H1 (cell line): ENCODE data around the gene SHISA6. TPM values are rescaled to one million over a fixed set of nuclear protein-coding genes. Genes with fewer than 3 reads are reported as not detected.

ENCODE experiments used
- CTCF ChIA-PET: fragments of 300-600 bp; sonication (Branson Sonifier 250); formaldehyde crosslinking; loops from one replicate; lab custom pipeline; 2021; ENCODE audit not compliant: partially characterized antibody; lab: Charles Lee
- POLR2A ChIA-PET: fragments of 300-600 bp; sonication (Branson Sonifier 250); formaldehyde crosslinking; loops from one replicate; lab custom pipeline; 2021; ENCODE audit warnings: inconsistent platforms; ENCODE audit not compliant: partially characterized antibody; lab: Charles Lee
- DNase-seq, 2 experiments: peaks; one replicate each; pipeline versions ENCODE4 v3.0.0 to v3.0.0-alpha.2; 2010 to 2022; ENCODE audit warnings: low spot score in 2 of 2, low read depth in 1 of 2, mixed read lengths in 1 of 2
- FAIRE-seq: peaks from 2 replicates; lab custom pipeline; 2011; peaks lifted over from hg19 to GRCh38; lab: Jason Lieb, UNC
- H2AFZ ChIP-seq: 2 replicates; pipeline ENCODE4 v1.8.1; 2012; ENCODE audit warnings: low read length, inconsistent platforms
- H2AK5ac ChIP-seq: 2 replicates; pipeline ENCODE4 v1.6.1; 2013; ENCODE audit warnings: low read depth, low read length
- H2BK120ac ChIP-seq: replicated peaks from 2 replicates; pipeline ENCODE3; 2013; ENCODE audit warnings: low read depth, low read length, inconsistent platforms
- H2BK12ac ChIP-seq: 2 replicates; pipeline ENCODE4 v1.6.1; 2013; ENCODE audit warnings: low read depth, low read length
- H2BK15ac ChIP-seq: 2 replicates; pipeline ENCODE4 v1.6.1; 2013; ENCODE audit warnings: low read length
- H2BK20ac ChIP-seq: 2 replicates; pipeline ENCODE4 v1.6.1; 2013; ENCODE audit warnings: low read length
- H2BK5ac ChIP-seq: 2 replicates; pipeline ENCODE4 v1.6.1; 2013; ENCODE audit warnings: low read depth, low read length
- H3K14ac ChIP-seq: 2 replicates; pipeline ENCODE4 v1.6.1; 2013; ENCODE audit warnings: inconsistent platforms; ENCODE audit not compliant: insufficient read length
- H3K18ac ChIP-seq: 2 replicates; pipeline ENCODE4 v1.6.1; 2013; ENCODE audit warnings: low read length; ENCODE audit errors: extremely low read depth
- H3K23ac ChIP-seq: 2 replicates; pipeline ENCODE4 v1.6.1; 2013; ENCODE audit warnings: inconsistent platforms; ENCODE audit not compliant: insufficient read length
- H3K23me2 ChIP-seq: 2 replicates; pipeline ENCODE4 v1.6.1; 2013; ENCODE audit warnings: low read depth, low read length
- H3K27ac ChIP-seq: 2 replicates; pipeline ENCODE4 v1.6.1; 2011; ENCODE audit warnings: low read depth, low read length, inconsistent platforms
- H3K27me3 ChIP-seq, 4 experiments: replicated peaks in 1 of 4; 1 replicate in 1 of 4; 2 replicates in 3 of 4; pipeline versions ENCODE4 v1.6.1 to v1.8.1; 2011 to 2013; ENCODE audit warnings: low read length in 3 of 4, mild to moderate bottlenecking in 3 of 4, inconsistent platforms in 2 of 4, mixed read lengths in 2 of 4, moderate library complexity in 1 of 4; ENCODE audit not compliant: control insufficient read depth in 3 of 4, insufficient read depth in 3 of 4; ENCODE audit errors: extremely low read depth in 1 of 4
- H3K36me3 ChIP-seq, 4 experiments: 2 replicates each; pipeline versions ENCODE4 v1.6.1 to v1.8.1; 2011 to 2013; ENCODE audit warnings: mild to moderate bottlenecking in 4 of 4, low read length in 3 of 4, moderate library complexity in 2 of 4, control low read depth in 1 of 4, inconsistent platforms in 1 of 4; ENCODE audit not compliant: insufficient read depth in 4 of 4, control insufficient read depth in 2 of 4
- H3K4ac ChIP-seq: replicated peaks from 2 replicates; pipeline ENCODE3; 2013; ENCODE audit warnings: low read length, low read depth, mixed read lengths, inconsistent platforms; ENCODE audit not compliant: insufficient read length
- H3K4me1 ChIP-seq, 4 experiments: replicated peaks in 1 of 4; 1 replicate in 1 of 4; 2 replicates in 3 of 4; pipeline versions ENCODE4 v1.6.1 to v1.8.1; 2011 to 2013; ENCODE audit warnings: low read length in 3 of 4, inconsistent platforms in 2 of 4, mixed read lengths in 1 of 4; ENCODE audit not compliant: insufficient read depth in 4 of 4, control insufficient read depth in 3 of 4
- H3K4me2 ChIP-seq, 2 experiments: 2 replicates each; pipeline versions ENCODE4 v1.6.1 to v1.8.1; 2011 to 2013; ENCODE audit warnings: low read depth in 2 of 2, low read length in 2 of 2, control low read depth in 1 of 2, inconsistent platforms in 1 of 2, mild to moderate bottlenecking in 1 of 2; ENCODE audit not compliant: insufficient read depth in 1 of 2
- H3K4me3 ChIP-seq, 4 experiments: fragments of 200-600, 300-600 bp in 1 of 4; sonication (generic), shearing (Covaris generic), sonication (Bioruptor Twin) in 1 of 4; 2 replicates each; pipeline versions ENCODE4 v1.5.1 to v1.8.1; 2011 to 2016; ENCODE audit warnings: low read length in 4 of 4, low read depth in 3 of 4, control low read depth in 2 of 4, inconsistent platforms in 2 of 4, mild to moderate bottlenecking in 2 of 4, mixed read lengths in 1 of 4, moderate library complexity in 1 of 4; ENCODE audit not compliant: insufficient read depth in 2 of 4; ENCODE audit errors: extremely low read depth in 1 of 4
- H3K56ac ChIP-seq: replicated peaks from 2 replicates; pipeline ENCODE3; 2013; ENCODE audit warnings: low read depth, mild to moderate bottlenecking, mixed read lengths, low read length, inconsistent platforms; ENCODE audit not compliant: insufficient read length
- H3K79me1 ChIP-seq: 2 replicates; pipeline ENCODE4 v1.6.1; 2013; ENCODE audit warnings: low read depth, low read length, control low read depth
- H3K79me2 ChIP-seq, 2 experiments: 2 replicates each; pipeline versions ENCODE4 v1.6.1 to v1.8.1; 2012 to 2013; ENCODE audit warnings: low read length in 2 of 2, mild to moderate bottlenecking in 2 of 2, inconsistent platforms in 1 of 2; ENCODE audit not compliant: insufficient read depth in 2 of 2, control insufficient read depth in 1 of 2
- H3K9ac ChIP-seq, 4 experiments: replicated peaks in 1 of 4; 1 replicate in 1 of 4; 2 replicates in 3 of 4; pipeline versions ENCODE4 v1.6.1 to v1.8.1; 2011 to 2013; ENCODE audit warnings: low read depth in 3 of 4, low read length in 3 of 4, control low read depth in 2 of 4, mild to moderate bottlenecking in 2 of 4, moderate library complexity in 2 of 4, inconsistent platforms in 1 of 4; ENCODE audit errors: extremely low read depth in 1 of 4
- H3K9me3 ChIP-seq, 2 experiments: 2 replicates each; pipeline versions ENCODE4 v1.6.1 to v1.8.1; 2012 to 2013; ENCODE audit warnings: mild to moderate bottlenecking in 2 of 2, moderate library complexity in 2 of 2, control low read depth in 1 of 2, inconsistent platforms in 1 of 2, low read depth in 1 of 2, low read length in 1 of 2, mixed read lengths in 1 of 2; ENCODE audit not compliant: insufficient read depth in 2 of 2
- H4K20me1 ChIP-seq, 2 experiments: replicated peaks in 1 of 2; 2 replicates each; pipeline versions ENCODE3 to v1.8.1; 2011 to 2013; ENCODE audit warnings: inconsistent platforms in 2 of 2, low read length in 2 of 2, mild to moderate bottlenecking in 1 of 2; ENCODE audit not compliant: insufficient read depth in 2 of 2, control insufficient read depth in 1 of 2
- H4K5ac ChIP-seq: 2 replicates; pipeline ENCODE4 v1.6.1; 2013; ENCODE audit warnings: low read length, low read depth, mixed read lengths, inconsistent platforms; ENCODE audit not compliant: insufficient read length
- H4K8ac ChIP-seq: 2 replicates; pipeline ENCODE4 v1.8.0; 2013; ENCODE audit warnings: mild to moderate bottlenecking, moderate library complexity, low read length, inconsistent platforms; ENCODE audit not compliant: insufficient read depth; ENCODE audit errors: extremely low read depth
- H4K91ac ChIP-seq: replicated peaks from 2 replicates; pipeline ENCODE3; 2013; ENCODE audit warnings: low read length, mixed read lengths, inconsistent platforms; ENCODE audit not compliant: insufficient read length
- CBX8 ChIP-seq: fragments of 300-800, 300-1000 bp; sonication (generic); IDR thresholded peaks from 2 replicates; pipeline ENCODE4 v1.7.1; 2016; ENCODE audit warnings: low read depth, low read length, borderline replicate concordance
- CHD1 ChIP-seq: IDR thresholded peaks from 2 replicates; pipeline ENCODE4 v1.6.1; 2012; ENCODE audit warnings: low read depth, low read length, improper control_type of control experiment
- E2F6 ChIP-seq: IDR thresholded peaks from 2 replicates; pipeline ENCODE4 v1.6.1; 2012; ENCODE audit warnings: inconsistent platforms
- HDAC2 ChIP-seq, 2 experiments: fragments of 300-600 bp in 1 of 2; sonication (generic) in 1 of 2; IDR thresholded peaks; 2 replicates each; pipeline ENCODE4 v1.6.1; 2011 to 2012; ENCODE audit warnings: low read depth in 2 of 2, low read length in 2 of 2, mild to moderate bottlenecking in 2 of 2, moderate library complexity in 2 of 2, borderline replicate concordance in 1 of 2, inconsistent platforms in 1 of 2
- HDAC6 ChIP-seq: IDR thresholded peaks from one replicate; pipeline ENCODE4 v1.7.1; 2012; ENCODE audit warnings: low read depth, mild to moderate bottlenecking, inconsistent platforms, low read length, moderate library complexity
- JUN ChIP-seq: IDR thresholded peaks from 2 replicates; pipeline ENCODE4 v1.6.1; 2011; ENCODE audit warnings: low read depth, mild to moderate bottlenecking, improper control_type of control experiment, low read length
- KDM1A ChIP-seq: fragments of 200-600, 300-600 bp; sonication (generic); IDR thresholded peaks from 2 replicates; pipeline ENCODE4 v1.7.1; 2016; ENCODE audit warnings: mild to moderate bottlenecking, low read length, borderline replicate concordance
- KDM4A ChIP-seq: IDR thresholded peaks from one replicate; pipeline ENCODE4 v1.7.1; 2012; ENCODE audit warnings: low read depth, mild to moderate bottlenecking, moderate library complexity, low read length, inconsistent platforms; ENCODE audit not compliant: severe bottlenecking
- POU5F1 ChIP-seq: IDR thresholded peaks from 2 replicates; pipeline ENCODE4 v1.6.1; 2011; ENCODE audit warnings: low read depth, mild to moderate bottlenecking, low read length, moderate library complexity
- RBBP5 ChIP-seq: IDR thresholded peaks from 2 replicates; pipeline ENCODE4 v1.7.1; 2012; ENCODE audit warnings: low read depth, mild to moderate bottlenecking, inconsistent platforms, low read length, moderate library complexity, borderline replicate concordance
- RXRA ChIP-seq: IDR thresholded peaks from 2 replicates; pipeline ENCODE4 v1.6.1; 2011; ENCODE audit warnings: low read depth, mild to moderate bottlenecking, low read length, moderate library complexity; ENCODE audit not compliant: insufficient read depth
- SIRT6 ChIP-seq: IDR thresholded peaks from one replicate; pipeline ENCODE4 v1.7.1; 2012; ENCODE audit warnings: low read length, inconsistent platforms
- SP4 ChIP-seq: IDR thresholded peaks from 2 replicates; pipeline ENCODE4 v1.6.1; 2012; ENCODE audit warnings: low read length, inconsistent platforms
- TBP ChIP-seq: IDR thresholded peaks from 2 replicates; pipeline ENCODE4 v1.6.1; 2011; ENCODE audit warnings: low read depth, low read length, improper control_type of control experiment
- YY1 ChIP-seq: IDR thresholded peaks from 2 replicates; pipeline ENCODE4 v1.6.1; 2011; ENCODE audit warnings: low read depth, mild to moderate bottlenecking, low read length
- WGBS, 2 experiments: shearing (Covaris generic) in 1 of 2; methylation state at CpG; one replicate each; pipeline versions ENCODE4 v1.1.6 to v1.1.7; 2013 to 2015; ENCODE audit warnings: low lambda C conversion rate in 2 of 2, mixed read lengths in 2 of 2, inconsistent platforms in 1 of 2, low coverage in 1 of 2, missing lambda C conversion rate in 1 of 2; ENCODE audit not compliant: insufficient replicate concordance in 2 of 2, insufficient coverage in 1 of 2, insufficient read length in 1 of 2; ENCODE audit errors: extremely low coverage in 1 of 2, missing lambda C conversion rate in 1 of 2; 5-methylcytosine and 5-hydroxymethylcytosine counted together
- polyA plus RNA-seq, 7 experiments: library from polyadenylated mRNA; depleted of rRNA in 3 of 7; stranded (reverse) in 5 of 7; unstranded in 2 of 7; fragments of >200 nt in 5 of 7; fragments of 200-250 nt in 2 of 7; gene quantifications; 1 replicate in 5 of 7; 2 replicates in 1 of 7; 4 replicates in 1 of 7; pipeline versions ENCODE4 v1.2.1 to v1.2.3, GENCODE V29; 2011 to 2013; ENCODE audit warnings: missing spikeins in 2 of 7, mixed read lengths in 2 of 7
- total RNA-seq: library from RNA; stranded (reverse); fragmentation: NEBNext Ultra II Directional; extraction: Animal tissue kit (Norgen Biotek cat#: 25700); gene quantifications from 2 replicates; pipeline ENCODE4 v1.2.1, GENCODE V29; 2021

SHISA6 gene
- total and polyA plus RNA-seq, 2 of the 8 experiments (the other 6 are each of a cell fraction or from before 2014, with no cell fraction given), result 2.9 to 4.8 TPM

- Histone ChIP-seq H3K56ac (no peak overlapping the region), H3K9ac (no peak overlapping the region), H2BK20ac (no peak overlapping the region), H3K79me2 (no peaks in the 10 kb centered on the region), H3K23ac (no peak overlapping the region), H2AK5ac (no peak overlapping the region), H4K8ac (no peak overlapping the region), H3K18ac (no peak overlapping the region), H3K23me2 (no peaks in the 10 kb centered on the region), H4K5ac (no peak overlapping the region), H4K91ac (no peak overlapping the region), H3K4ac (no peak overlapping the region), H3K27ac (no peak overlapping the region), H3K4me1 (peaks cover 0 to 9% (median 1%) of the 10 kb centered on the region in 4 experiments; a peak in 4 of 7 replicates), H3K36me3 (no peaks in the 10 kb centered on the region), H3K4me3 (no peak overlapping the region), H2BK120ac (no peak overlapping the region), H3K9me3 (no peaks in the 10 kb centered on the region), H2BK12ac (no peak overlapping the region), H4K20me1 (no peaks in the 10 kb centered on the region), H2BK15ac (no peak overlapping the region), H3K79me1 (no peaks in the 10 kb centered on the region), H3K14ac (no peak overlapping the region), H2BK5ac (no peak overlapping the region), H3K27me3 (no peaks in the 10 kb centered on the region), H3K4me2 (no peak overlapping the region), H2AFZ (no peak overlapping the region)
- CTCF ChIA-PET, result interaction anchor here (1.3 kb wide), 1 partner anchor 29 kb away, joined by 5 read pairs; no protein-coding TSS in a partner anchor
- DNase-seq (no peak), FAIRE-seq (no peak)
- 94% methylated on average over 5 of the region's 5 CpGs; no CpG with 5 or more reads in 1 of the 2 experiments for WGBS, 2 experiments
- POLR2A ChIA-PET, result no interaction called here
- no peak for TF ChIP-seq JUN
- no peak for TF ChIP-seq YY1
- no peak for TF ChIP-seq SP4
- TF ChIP-seq RBBP5, result no peak
- TF ChIP-seq POU5F1, result no peak
- no peak for TF ChIP-seq RXRA
- no peak for TF ChIP-seq CHD1
- no peak for TF ChIP-seq HDAC2 (IDR thresholded peaks at IDR 0.05; ENCODE audit: borderline replicate concordance in 1 of 2, low read depth in 2 of 2, low read length in 2 of 2)
- no peak for TF ChIP-seq KDM1A
- TF ChIP-seq CBX8, result no peak
- TF ChIP-seq SIRT6, result no peak
- no peak for TF ChIP-seq E2F6
- no peak for TF ChIP-seq HDAC6
- TF ChIP-seq TBP, result no peak
- TF ChIP-seq KDM4A, result no peak
Observed at GRCh38 chr17:11326492-11326891, 85.5 kb downstream of the SHISA6 start.
